CD4-positive, alpha-beta T cell treated with Interleukin-17A for 4 hours (primary cell): Measurements from ENCODE around the gene SMOC2.
"Not testable (repeated sequence)": the region's sequence is repeated elsewhere in the genome, so short reads cannot be mapped to it uniquely, and the experiment has no call there.

Source experiments
- DNase-seq: peaks from one replicate; pipeline ENCODE4 v3.0.0-alpha.2; 2020; ENCODE audit warnings: mixed read lengths

SMOC2 gene

DNA sequence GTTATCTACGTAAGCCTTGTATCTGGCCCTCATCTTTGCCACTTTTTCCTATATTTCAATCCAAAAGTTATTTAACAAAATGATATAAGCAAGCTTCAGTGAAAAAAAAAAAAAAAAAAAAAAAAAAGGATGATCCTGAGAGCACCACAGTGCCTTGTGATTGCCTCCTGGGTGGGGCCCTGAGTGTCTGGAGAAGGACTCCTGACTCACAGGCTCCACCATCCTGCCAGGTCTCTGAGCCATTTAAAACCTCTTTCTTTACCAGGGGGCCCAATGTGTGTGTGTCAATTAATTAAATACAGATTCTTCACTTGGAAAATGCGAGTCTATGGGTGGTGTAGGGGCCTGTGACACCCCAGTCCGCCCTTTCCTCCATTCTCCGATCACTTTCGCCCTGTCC, 105.2 kb downstream of the SMOC2 start:
- no peak for DNase-seq

DNA sequence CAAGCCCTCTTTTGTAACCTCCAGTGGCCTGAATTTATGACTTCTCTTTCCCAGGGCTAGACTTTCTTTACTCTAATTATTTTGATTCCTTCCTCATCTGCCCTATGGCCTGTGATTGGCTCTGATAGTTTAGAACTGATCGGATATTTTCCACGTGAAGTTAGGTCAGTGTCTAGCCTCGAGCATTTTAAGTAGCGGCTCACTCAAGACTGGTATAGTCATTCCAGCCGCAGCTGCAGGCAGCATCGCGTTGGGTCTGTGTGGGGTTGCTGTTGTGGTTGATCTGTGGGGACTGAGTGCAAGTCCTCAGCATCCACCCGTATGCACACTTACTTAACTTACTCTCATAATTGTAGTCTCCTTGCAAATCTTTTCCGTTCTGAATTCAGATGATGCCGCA, 105.7 kb downstream of the SMOC2 start:
- DNase-seq, result no peak

DNA sequence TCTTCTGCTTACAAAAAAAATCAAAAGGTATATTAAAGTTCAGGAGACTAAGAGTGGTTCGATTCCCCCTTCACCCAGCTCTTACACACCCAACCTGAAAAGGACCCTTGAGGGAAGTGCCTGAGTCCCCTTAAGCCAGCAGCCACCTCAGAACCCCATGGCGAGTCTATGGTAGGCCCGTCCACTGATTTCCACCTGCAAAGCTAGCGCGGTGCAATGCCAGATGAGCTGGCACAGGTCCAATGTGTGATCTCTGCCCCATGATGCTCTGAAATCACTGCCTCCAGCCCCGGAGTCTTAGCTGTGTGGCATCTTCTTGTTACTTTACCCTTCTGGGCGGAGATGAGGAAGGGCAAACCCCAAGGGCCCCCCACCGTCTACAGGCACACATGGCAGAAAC, 109.3 kb downstream of the SMOC2 start:
- DNase-seq, result no peak

GRCh38 chr6:168554472-168554871, 113.5 kb downstream of the SMOC2 start:
- no peak for DNase-seq

GRCh38 chr6:168554898-168555617, 114.1 kb downstream of the SMOC2 start:
- DNase-seq, result no peak

GRCh38 chr6:168555618-168556273, 114.8 kb downstream of the SMOC2 start:
- no peak for DNase-seq

DNA sequence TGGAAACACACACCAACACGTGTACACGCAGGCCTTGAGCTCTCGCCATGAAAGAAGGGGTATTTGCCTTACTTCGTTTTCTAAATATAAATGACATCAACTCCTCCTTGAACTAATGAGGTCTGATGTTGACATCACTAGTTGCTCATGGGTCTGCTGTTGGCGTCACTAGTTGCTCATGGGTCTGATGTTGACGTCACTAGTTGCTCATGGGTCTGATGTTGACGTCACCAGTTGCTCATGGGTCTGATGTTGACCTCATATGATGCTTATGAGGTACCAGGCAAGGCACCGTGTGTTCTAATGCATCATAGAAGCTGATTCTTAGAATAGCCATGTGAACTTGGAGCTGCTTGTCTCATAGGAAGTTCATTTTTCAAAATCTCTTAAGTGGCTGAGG, 116.5 kb downstream of the SMOC2 start:
- no peak for DNase-seq

GRCh38 chr6:168558686-168559085, 117.7 kb downstream of the SMOC2 start:
- no peak for DNase-seq

DNA sequence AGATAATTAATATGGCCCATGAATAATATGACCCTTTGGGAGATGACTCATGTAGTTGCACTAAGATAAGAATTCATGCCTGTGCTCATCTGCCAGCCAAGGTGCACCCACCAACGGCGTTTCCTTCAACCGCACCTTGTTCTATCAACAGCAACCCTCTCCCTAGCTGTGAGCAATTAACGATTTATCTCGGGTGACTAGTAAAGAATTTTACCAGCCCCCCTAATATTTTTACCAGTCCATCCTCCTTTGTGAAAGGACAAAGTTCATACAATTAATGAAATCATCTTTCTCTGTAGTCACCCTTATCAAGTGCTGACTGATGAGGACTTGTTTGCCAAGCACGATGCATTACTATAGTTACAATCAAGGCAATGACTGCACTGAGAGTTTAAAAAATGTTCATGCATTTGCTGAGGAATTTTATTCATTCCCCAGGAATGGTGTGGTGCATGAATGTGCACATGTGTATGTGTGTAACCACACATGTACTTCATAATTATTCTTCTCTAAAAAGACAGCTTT, 118.7 kb downstream of the SMOC2 start:
- DNase-seq, result no peak

- no peak for DNase-seq
Measured at GRCh38 chr6:168560126-168560525, 119.1 kb downstream of the SMOC2 start.

DNA sequence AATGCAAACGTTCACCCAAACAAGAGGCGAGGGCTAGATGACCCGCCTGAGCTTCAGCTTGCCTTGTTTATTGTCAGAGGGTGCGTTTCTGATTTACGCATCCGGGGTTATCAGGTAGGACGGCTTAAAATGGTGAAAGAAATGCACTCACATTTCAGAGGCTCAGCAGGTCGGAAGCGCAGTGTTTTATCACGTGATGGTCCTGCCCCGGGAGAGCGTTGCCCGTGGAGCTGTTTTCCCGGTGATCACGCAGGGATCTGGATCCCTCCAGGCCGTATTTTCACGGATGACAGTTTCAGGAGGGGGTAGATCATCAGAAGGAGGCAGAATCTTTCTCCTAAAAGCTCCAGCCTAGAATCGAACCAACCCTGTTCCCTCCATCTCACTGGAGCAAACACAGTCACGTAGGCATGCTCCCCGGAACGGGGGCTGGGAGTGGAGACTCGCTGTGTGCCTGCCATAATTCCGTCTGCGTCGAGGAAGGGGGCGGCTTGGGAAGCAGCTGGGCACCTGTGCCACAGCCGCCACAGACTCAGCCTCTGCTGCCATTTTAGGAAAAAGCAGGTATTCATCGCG, 121.7 kb downstream of the SMOC2 start:
- no peak for DNase-seq

- no peak for DNase-seq
Measured at GRCh38 chr6:168563656-168564055, 122.7 kb downstream of the SMOC2 start.

- no peak for DNase-seq
Measured at GRCh38 chr6:168565112-168565511, 124.1 kb downstream of the SMOC2 start.

GRCh38 chr6:168570211-168570610, 129.2 kb downstream of the SMOC2 start:
- no peak for DNase-seq

- no peak for DNase-seq
Measured at GRCh38 chr6:168571268-168571667, 130.3 kb downstream of the SMOC2 start.

DNA sequence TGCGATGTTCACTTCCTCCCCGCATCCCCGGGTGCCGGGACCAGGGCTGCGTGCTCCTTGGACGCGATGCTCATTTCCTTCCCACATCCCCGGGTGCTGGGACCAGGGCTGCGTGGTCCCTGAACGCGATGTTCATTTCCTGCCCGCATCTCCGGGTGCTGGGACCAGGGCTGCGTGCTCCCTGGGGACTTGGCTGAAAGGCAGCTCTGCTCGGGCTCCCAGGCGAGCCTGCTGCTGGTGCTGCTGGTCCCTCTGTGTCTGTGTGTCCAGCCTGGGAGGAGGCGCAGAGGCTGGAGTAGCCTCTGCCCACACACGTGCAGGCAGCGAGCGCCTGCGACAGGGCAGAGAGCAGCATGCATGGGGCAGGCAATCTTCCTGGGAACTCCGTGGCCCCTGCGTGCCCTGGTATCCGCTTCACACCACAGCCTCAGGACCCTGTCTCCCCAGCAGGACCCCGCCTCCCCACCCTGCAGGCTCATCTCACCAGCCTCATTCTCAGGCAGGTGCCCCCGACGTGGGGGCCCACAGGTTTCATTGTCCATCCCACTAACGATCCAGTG, 132.4 kb downstream of the SMOC2 start:
- not testable (repeated sequence) for DNase-seq

DNA sequence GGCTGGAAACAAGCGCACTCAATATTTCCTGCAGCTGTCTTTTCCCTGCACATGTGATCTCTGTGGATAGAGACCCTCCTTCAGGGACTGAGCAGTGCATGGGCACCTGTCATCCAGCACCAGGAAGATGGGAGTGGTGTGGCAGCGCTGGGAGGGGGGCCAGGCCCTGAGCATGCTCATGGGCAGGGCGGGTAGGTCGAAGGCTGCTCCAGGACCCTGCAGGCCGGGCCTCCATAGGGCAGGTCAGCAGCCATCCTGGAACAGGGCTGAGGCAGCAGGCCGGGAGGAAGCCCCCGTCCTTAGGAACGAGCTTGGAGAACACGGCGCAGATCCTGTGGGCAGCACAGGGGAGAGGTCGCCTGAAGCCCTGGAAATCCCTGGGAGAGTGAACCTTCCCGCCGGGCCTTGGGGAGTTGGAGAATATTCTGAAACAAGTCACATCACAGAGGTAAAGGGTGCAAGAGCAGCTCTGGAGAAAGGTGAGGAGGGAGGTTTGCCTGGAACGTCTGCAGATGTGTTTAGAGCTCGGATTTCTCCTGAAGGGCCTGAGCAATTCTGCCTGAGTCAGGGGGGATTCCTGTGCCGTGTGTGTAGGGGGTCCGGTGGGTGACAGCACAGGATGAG, 133.2 kb downstream of the SMOC2 start:
- DNase-seq, result no peak

- no peak for DNase-seq
Measured at GRCh38 chr6:168574699-168575195, 133.8 kb downstream of the SMOC2 start.

DNA sequence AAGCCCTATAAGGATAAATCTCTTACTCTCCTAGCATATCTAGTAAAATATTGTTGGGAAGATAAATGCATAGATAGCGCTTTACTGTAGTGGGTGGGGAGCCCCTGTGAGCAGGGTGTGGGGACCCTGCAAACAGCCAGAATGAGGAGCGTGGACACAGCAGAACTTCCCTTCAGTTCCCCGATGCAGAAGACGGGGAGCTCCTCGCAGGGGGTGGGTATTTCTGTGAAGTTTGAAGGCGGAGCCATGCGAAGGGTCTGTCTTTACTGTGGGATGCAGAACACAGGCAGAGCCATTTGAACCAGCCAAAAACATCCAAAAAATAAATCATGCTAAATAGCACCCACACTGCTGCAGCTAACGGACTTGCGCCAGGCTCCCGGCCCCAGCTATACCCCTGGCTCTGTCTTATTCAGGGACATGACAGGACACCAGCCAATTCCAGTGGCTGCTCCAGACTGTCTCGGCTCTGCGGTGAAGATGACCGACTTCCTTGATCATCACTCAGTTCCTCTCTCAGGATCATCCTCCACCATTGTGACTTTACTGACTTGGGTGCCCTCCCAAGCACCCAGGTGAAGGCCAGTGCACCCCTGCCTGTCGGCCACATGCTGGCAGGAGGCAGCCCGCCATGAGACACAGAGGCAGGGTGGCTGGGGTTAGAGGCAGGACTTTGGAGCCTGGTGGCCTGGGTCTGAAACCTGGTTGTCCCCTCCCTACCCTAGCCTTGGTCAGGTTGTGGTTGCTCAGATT, 134.5 kb downstream of the SMOC2 start:
- DNase-seq, result no peak

GRCh38 chr6:168576388-168576787, 135.4 kb downstream of the SMOC2 start:
- DNase-seq, result no peak

DNA sequence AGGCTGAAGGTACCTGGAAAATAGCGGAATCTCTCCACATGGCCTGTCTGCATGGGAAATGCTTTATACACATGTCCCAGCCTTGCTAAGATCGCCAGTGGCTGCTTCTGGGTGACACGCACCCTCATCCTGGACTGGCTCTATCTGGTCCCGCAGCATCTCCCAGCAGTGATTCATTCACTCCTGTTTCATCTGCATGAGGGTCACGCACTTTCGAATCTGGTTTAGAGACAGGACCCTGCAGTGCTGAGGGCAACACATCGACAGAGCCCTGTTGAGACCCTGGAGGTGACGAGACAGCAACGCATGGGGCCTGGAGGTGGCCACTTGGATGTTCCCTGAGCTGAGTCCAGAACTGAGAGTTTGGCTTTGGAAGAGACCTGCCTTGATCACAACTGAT, 136.5 kb downstream of the SMOC2 start:
- DNase-seq, result no peak

DNA sequence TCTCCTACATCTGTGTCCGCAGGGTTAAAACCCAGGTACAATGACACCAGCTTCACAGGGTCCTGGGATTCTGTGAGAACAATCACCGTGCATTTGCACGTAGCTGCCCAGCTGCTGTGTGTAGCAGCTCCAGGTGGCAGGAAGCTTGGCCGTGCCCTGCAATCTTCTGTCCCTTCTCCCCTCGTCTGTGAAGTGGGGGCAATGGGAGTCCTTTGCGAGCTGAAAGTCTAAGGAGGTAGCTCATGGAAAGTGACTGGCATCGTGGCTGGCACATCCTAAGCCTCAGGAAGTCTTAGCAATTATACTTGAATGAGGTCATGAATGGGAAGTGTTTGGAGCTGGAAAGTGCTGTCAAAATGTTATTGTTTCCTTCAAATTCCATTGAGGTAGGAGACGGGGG, 137.1 kb downstream of the SMOC2 start:
- no peak for DNase-seq
